PC-9 (cell line): ENCODE results near the gene TCEANC. TPM values are rescaled to one million over a fixed set of nuclear protein-coding genes. Genes with fewer than 3 reads are reported as not detected.

Source experiments
- BruUV-seq: library from RNA; stranded (reverse); fragments of 400-500 nt; replicated peaks from 2 replicates; lab custom pipeline; 2021; lab: Mats Ljungman, UMichigan
- CTCF ChIA-PET: fragments of 300-600 bp; sonication (Branson Sonifier 250); formaldehyde crosslinking; loops from one replicate; lab custom pipeline; 2022; ENCODE audit warnings: antibody characterized with exemption; lab: Charles Lee
- POLR2A ChIA-PET: fragments of 300-600 bp; sonication (Branson Sonifier 250); formaldehyde crosslinking; loops from one replicate; lab custom pipeline; 2022; ENCODE audit warnings: antibody characterized with exemption; ENCODE audit not compliant: unreplicated experiment; lab: Charles Lee
- DNase-seq, 2 experiments: peaks; one replicate each; pipeline versions ENCODE4 v3.0.0 to v3.0.0-alpha.2; 2015 to 2022; ENCODE audit warnings: mixed read lengths in 1 of 2
- H2AFZ ChIP-seq: fragments of 200-600 bp; sonication (generic); 2 replicates; pipeline ENCODE4 v1.8.1; 2017; ENCODE audit warnings: antibody characterized with exemption
- H3F3A ChIP-seq: fragments of 200-600 bp; sonication (generic); 2 replicates; pipeline ENCODE4 v1.8.1; 2017; ENCODE audit warnings: antibody characterized with exemption, mild to moderate bottlenecking, low read depth; ENCODE audit not compliant: insufficient read depth
- H3K27ac ChIP-seq: fragments of 200-600 bp; sonication (generic); 2 replicates; pipeline ENCODE4 v1.6.1; 2016; ENCODE audit warnings: mixed run types
- H3K27me3 ChIP-seq: fragments of 200-600 bp; sonication (generic); 2 replicates; pipeline ENCODE4 v1.6.1; 2016; ENCODE audit warnings: low read depth, mixed run types; ENCODE audit not compliant: insufficient read depth
- H3K36me3 ChIP-seq: fragments of 200-600 bp; sonication (generic); 2 replicates; pipeline ENCODE4 v1.6.1; 2016; ENCODE audit warnings: low read depth, mixed run types
- H3K4me1 ChIP-seq: fragments of 200-600 bp; sonication (generic); replicated peaks from 2 replicates; pipeline ENCODE4 v1.6.1; 2016; ENCODE audit warnings: mixed run types; ENCODE audit not compliant: insufficient read depth
- H3K4me2 ChIP-seq: fragments of 200-600 bp; sonication (generic); 2 replicates; pipeline ENCODE4 v1.6.1; 2017; ENCODE audit warnings: mixed run types
- H3K4me3 ChIP-seq: fragments of 200-600 bp; sonication (generic); 2 replicates; pipeline ENCODE4 v1.6.1; 2016; ENCODE audit warnings: mixed run types
- H3K79me2 ChIP-seq: fragments of 200-600 bp; sonication (generic); 2 replicates; pipeline ENCODE4 v1.6.1; 2017; ENCODE audit warnings: low read depth, mixed run types
- H3K9me2 ChIP-seq: fragments of 200-600 bp; sonication (generic); 2 replicates; pipeline ENCODE4 v1.8.1; 2017; ENCODE audit warnings: mild to moderate bottlenecking; ENCODE audit not compliant: insufficient read depth
- H3K9me3 ChIP-seq: fragments of 200-600 bp; sonication (generic); 2 replicates; pipeline ENCODE4 v1.8.1; 2016; ENCODE audit warnings: low read depth; ENCODE audit not compliant: insufficient read depth
- H4K20me1 ChIP-seq: fragments of 200-600 bp; sonication (generic); 2 replicates; pipeline ENCODE4 v1.8.1; 2017; ENCODE audit not compliant: insufficient read depth
- EZH2 ChIP-seq: fragments of 200-600 bp; sonication (generic); IDR thresholded peaks from 2 replicates; pipeline ENCODE4 v1.8.0; 2017; ENCODE audit warnings: antibody characterized with exemption, low read depth
- intact Hi-C: fragments of 100-400 bp; cut with micrococcal nuclease; formaldehyde crosslinking; loops from one replicate; pipeline ENCODE4 v1.10.0; 2022; ENCODE audit not compliant: unreplicated experiment
- total RNA-seq: library from RNA; stranded (reverse); gene quantifications from 2 replicates; pipeline ENCODE4 v1.2.3, GENCODE V29; 2021
- TF ChIP-seq, protein P1 (sequence below): fragments of 200-600 bp; sonication (generic); conservative IDR thresholded peaks from 2 replicates; pipeline ENCODE4 v1.6.1; 2017; ENCODE audit warnings: mixed run types, antibody characterized with exemption, mild to moderate bottlenecking, moderate library complexity

Gene TCEANC
- total RNA-seq, 1 experiment from 2014 or later: 0.96 TPM

DNA sequence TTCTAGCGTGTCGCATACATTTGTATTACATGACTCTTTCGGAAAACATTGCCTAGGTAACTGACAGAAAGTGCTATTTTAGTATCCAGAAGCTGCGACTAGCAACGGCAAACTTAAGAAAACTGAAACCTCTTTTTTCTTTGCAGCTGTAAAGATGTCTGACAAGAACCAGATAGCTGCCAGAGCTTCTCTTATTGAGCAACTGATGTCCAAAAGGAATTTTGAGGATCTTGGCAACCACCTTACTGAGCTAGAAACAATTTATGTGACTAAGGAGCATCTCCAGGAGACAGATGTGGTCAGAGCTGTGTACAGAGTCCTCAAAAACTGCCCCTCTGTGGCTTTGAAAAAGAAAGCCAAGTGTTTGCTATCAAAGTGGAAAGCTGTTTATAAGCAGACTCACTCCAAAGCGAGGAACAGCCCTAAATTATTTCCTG is 9.4 kb downstream of the TCEANC start:
- Histone ChIP-seq H3K36me3 (no peaks in the 10 kb centered on the region), H3K4me2 (no peak overlapping the region), H3K4me3 (no peak overlapping the region), H3F3A (peaks cover 13% of the 10 kb centered on the region), H3K79me2 (no peaks in the 10 kb centered on the region), H4K20me1 (no peaks in the 10 kb centered on the region), H3K27me3 (no peaks in the 10 kb centered on the region), H3K4me1 (peaks cover 22% of the 10 kb centered on the region), H3K9me2 (no peaks in the 10 kb centered on the region), H3K9me3 (no peaks in the 10 kb centered on the region), H2AFZ (no peak overlapping the region), H3K27ac (no peak overlapping the region)
- TF ChIP-seq, protein P1, sequence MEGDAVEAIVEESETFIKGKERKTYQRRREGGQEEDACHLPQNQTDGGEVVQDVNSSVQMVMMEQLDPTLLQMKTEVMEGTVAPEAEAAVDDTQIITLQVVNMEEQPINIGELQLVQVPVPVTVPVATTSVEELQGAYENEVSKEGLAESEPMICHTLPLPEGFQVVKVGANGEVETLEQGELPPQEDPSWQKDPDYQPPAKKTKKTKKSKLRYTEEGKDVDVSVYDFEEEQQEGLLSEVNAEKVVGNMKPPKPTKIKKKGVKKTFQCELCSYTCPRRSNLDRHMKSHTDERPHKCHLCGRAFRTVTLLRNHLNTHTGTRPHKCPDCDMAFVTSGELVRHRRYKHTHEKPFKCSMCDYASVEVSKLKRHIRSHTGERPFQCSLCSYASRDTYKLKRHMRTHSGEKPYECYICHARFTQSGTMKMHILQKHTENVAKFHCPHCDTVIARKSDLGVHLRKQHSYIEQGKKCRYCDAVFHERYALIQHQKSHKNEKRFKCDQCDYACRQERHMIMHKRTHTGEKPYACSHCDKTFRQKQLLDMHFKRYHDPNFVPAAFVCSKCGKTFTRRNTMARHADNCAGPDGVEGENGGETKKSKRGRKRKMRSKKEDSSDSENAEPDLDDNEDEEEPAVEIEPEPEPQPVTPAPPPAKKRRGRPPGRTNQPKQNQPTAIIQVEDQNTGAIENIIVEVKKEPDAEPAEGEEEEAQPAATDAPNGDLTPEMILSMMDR: no peak
- TF ChIP-seq EZH2: no peak
- no TSS peak for BruUV-seq
- intact Hi-C loops: no loop called here
- ChIA-PET CTCF (interaction anchor here (0.7 to 1.3 kb wide), 2 partner anchors 27 to 73 kb away, joined by 3 read pairs; no protein-coding TSS in a partner anchor), POLR2A (no interaction called here)
- DNase-seq: no peak

DNA sequence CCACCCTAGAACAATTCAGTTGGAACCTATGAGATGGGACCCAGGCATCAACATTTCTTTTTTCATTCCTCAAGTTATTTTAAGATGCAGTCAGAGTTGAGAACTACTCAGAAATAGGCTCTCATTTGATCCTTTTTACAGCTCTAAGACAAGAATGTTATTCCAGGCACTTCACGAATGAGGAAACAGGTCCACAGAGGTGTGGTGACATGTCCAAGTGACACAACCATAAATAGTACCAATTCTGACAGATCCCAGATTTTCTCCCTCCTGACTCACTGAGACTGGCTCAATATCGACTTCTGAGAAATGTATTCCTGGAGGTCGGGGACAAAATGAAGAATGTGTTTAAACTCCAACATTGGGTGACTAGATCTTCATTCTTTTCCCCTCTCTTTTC is 11.1 kb downstream of the TCEANC start:
- Histone ChIP-seq H3K4me3 (no peak overlapping the region), H3F3A (peaks cover 21% of the 10 kb centered on the region), H4K20me1 (no peaks in the 10 kb centered on the region), H3K27ac (no peak overlapping the region), H3K36me3 (no peaks in the 10 kb centered on the region), H3K27me3 (no peaks in the 10 kb centered on the region), H3K9me3 (no peaks in the 10 kb centered on the region), H3K4me1 (peaks cover 35% of the 10 kb centered on the region), H3K79me2 (no peaks in the 10 kb centered on the region), H3K9me2 (no peaks in the 10 kb centered on the region), H3K4me2 (no peak overlapping the region), H2AFZ (no peak overlapping the region)
- POLR2A ChIA-PET: no interaction called here
- TF ChIP-seq, protein P1: no peak
- TF ChIP-seq EZH2: no peak
- BruUV-seq: no TSS peak
- no peak for DNase-seq
- CTCF ChIA-PET: no interaction called here
- intact Hi-C loops: no loop called here

DNA sequence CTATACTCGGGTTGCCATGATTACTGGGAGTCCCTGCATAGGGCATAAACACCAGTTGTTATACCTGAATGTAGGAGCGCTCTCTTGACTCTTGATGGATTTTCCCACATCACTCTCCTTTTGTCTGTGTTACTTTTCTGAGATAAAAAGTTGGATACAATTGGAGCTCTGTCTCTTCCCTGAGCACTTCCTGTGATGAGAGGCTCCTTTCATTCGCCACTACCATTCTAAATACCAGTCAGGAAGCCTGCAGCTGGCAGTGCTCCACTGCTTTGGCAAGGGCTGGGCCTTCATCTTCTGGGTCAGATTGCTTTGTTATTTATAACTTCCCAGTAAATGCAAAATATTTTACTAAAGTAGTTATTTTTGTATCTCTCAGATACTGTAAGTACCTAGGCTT is 13.9 kb downstream of the TCEANC start:
- Histone ChIP-seq H4K20me1 (no peaks in the 10 kb centered on the region), H3K4me2 (no peak overlapping the region), H3K27ac (no peak overlapping the region), H3K79me2 (no peaks in the 10 kb centered on the region), H3F3A (peaks cover 20% of the 10 kb centered on the region; the same call in 1 of the 2 replicates), H3K4me1 (peaks cover 35% of the 10 kb centered on the region), H3K36me3 (no peaks in the 10 kb centered on the region), H3K4me3 (no peak overlapping the region), H3K9me3 (no peaks in the 10 kb centered on the region), H3K27me3 (no peaks in the 10 kb centered on the region), H3K9me2 (no peaks in the 10 kb centered on the region), H2AFZ (no peak overlapping the region)
- POLR2A ChIA-PET: interaction anchor here (0.6 kb wide), 1 partner anchor 55 kb away, joined by 5 read pairs; no protein-coding TSS in a partner anchor
- TF ChIP-seq, protein P1: no peak
- TF ChIP-seq EZH2: no peak
- no TSS peak for BruUV-seq
- CTCF ChIA-PET: no interaction called here
- intact Hi-C loops: no loop called here
- no peak for DNase-seq
